HG02623 (cell line): ENCODE measurements around the gene SLC39A2.
"Not testable (repeated sequence)": the region's sequence is repeated elsewhere in the genome, so short reads cannot be mapped to it uniquely, and the experiment has no call there.

Source experiments
- ATAC-seq: cut with Tn5 transposase; IDR thresholded peaks from one replicate; pipeline ENCODE4 v1.9.1; 2021; ENCODE audit warnings: moderate library complexity; ENCODE audit not compliant: unreplicated experiment

SLC39A2 gene, protein sequence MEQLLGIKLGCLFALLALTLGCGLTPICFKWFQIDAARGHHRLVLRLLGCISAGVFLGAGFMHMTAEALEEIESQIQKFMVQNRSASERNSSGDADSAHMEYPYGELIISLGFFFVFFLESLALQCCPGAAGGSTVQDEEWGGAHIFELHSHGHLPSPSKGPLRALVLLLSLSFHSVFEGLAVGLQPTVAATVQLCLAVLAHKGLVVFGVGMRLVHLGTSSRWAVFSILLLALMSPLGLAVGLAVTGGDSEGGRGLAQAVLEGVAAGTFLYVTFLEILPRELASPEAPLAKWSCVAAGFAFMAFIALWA

DNA sequence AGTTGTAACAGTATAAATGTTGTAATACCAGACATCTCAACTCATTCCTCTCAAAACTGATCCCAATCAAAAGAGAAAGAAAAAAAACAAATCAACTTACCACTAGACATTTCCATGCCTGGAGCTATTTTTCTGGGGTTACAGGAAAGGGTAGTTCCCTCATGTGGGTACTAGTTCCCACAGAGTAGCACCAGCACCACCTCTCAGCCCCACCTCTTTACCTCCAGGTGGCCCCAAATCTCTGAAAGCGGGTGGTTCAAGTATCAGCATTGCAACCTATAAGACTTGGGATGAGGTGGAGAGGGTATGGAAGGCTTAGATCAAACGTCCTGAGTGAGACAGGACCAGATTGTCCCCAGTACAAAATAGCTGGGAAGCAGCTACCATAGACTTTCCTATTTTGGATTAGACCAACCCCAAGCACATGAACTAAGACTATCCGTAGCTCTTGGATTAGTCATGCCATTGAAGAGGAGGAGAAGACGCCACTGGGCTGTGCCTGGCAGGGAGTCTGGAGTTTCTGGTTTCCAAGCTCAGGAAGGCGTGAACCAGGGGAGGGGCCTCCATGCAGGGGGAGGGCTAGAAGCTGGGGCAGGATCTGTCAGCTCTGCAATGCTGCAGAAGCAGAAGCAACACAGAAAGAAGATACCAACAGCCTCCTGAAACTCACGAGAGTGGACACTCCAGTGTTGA lies at the start of gene SLC39A2:
Gene SLC39A2, plus strand, starts transcription at position 620 of the 693 bp plus-strand sequence. CDS start 154 bp downstream, outside the sequence.
- ATAC-seq: no peak

DNA sequence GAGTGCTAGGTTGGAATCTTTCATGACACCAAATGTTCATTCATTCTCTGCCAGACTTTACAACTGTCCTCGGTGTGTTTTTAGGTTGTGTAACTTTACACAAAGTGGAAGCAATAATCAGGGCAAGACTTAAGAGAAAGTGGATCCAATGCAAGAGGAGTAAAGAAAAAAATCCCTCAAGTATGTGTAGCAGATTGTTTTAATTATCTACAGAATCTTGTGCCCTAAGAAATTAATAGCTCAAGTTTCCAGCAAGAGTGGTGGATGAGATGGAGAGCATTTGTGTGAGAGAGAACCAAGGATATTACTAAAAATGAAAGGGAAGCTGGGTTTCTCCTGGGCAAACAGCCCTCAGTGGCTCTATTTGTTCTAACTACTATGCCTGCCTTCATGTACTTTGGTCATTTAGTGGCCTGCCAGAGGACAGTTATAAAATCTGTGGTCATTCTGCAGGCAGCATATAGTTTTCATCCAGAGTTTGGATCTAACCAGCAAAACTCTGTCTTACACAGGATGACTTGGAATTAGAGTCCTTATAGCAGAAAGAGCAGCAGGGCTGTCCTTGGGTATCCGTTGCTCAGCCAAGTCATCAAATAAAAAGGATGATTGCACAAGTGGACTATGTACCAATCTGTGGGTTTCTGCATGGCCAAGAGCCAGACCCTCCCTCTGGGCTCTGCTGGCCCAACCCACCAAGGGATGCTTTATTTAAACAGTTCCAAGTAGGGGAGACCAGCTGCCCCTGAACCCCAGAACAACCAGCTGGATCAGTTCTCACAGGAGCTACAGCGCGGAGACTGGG lies 44.2 kb upstream of the SLC39A2 start, which contains the start of gene RNASE2:
Gene RNASE2, plus strand, starts transcription at position 752 of the 802 bp plus-strand sequence. CDS start 285 bp downstream, outside the sequence.
- not testable (repeated sequence) for ATAC-seq

GRCh38 chr14:20955538-20955873 lies 43.6 kb upstream of the SLC39A2 start:
- ATAC-seq: not testable (repeated sequence)

DNA sequence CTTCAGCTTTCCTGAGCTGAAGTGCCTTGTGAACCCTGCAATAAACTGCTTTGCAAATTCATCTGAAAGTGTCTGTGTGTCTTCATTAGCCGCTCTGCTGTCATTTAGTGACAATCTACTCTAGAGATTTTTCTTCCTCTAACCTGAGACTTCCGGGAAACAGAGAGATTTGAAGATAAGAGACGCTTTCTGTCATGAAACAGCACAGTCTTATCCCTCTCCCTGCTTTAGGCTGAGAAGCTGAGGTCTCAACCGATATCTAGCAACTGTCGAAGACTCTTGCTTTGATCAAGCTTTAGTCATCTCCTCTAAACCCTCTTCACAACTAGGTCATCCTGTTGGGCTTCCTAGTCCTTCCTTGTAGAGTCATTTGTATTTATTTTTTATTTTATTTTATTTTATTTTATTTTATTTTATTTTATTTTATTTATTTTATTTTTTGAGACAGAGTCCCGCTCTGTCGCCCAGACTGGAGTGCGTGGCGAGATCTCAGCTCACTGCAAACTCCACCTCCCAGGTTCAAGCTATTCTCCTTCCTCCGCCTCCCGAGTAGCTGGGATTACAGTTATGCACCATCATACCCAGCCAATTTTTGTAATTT lies 42.6 kb upstream of the SLC39A2 start:
- ATAC-seq: no peak

GRCh38 chr14:20958946-20959345 lies 40.1 kb upstream of the SLC39A2 start:
- not testable (repeated sequence) for ATAC-seq

DNA sequence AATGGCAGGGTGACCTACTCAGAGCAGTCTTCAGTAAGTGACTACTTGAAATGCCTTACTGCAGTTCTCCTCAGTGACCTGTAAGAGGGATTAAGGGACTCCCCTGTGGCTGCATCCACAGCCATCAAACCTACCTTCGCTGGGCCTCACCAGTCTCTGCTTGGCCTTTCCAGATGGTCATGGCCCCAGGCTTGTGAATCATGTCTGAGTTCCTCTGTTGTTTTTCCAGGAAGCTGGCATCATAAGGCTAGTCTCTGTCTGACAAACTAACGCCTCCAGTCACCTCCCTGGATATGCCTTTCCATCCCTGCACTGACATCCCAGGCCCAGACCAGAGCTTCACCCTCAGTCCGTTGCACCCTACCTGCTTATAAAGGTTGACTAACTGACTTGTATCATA lies 29.8 kb upstream of the SLC39A2 start:
- no peak for ATAC-seq

DNA sequence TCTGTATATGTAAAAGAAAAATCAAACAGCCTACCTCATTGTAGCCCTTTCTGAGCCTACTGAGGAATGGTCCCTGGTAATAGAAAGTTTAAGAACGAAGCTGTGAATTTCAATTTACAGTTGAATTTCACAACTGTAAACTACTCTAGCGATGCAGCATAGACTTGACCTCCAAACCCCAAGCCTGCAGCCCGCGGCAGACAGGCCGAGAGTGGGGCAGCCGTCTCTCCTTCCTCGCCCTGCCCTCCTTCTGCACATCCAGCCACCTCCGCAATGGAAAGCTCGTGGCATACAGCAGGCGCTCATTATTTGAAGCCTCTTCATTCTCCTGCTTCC lies 28.5 kb upstream of the SLC39A2 start:
- ATAC-seq: no peak

DNA sequence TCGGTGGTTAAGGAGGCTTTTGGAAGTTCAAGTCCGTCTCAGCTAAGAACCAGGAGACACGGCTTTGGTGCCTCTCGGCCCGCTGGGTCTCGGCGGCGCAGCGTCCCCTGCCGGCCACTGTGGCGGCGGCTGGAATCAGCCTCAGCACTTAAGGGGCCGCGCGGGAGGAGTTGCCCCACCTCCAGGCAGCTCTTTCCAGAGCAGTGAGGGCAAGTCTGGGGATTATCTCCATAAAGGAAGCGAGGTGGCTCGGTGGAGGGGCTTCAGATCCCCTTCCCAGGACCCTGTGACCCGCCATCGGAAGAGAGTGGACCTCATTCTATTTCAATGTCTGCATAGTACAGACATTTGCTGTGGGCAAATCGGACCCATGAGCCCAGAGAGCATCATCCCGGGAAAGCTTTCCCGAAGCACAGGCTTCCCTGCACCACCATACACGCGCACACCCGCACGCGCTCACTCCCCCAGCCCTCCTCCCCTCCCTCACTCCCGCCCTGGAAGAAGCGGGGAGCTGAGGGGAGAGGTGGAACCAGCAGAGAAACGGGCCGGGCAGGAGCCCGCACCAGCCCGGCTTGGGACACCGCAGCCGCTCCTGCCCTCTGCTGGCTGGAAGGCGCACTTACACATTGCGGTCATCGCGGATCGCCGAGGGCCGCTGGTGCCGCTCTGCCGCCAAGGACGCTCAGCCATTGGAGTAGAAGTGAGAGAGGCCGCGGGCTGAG lies 27.9 kb upstream of the SLC39A2 start:
- ATAC-seq: peak; percentile 94

GRCh38 chr14:20971705-20972021 lies 27.4 kb upstream of the SLC39A2 start:
- no peak for ATAC-seq

DNA sequence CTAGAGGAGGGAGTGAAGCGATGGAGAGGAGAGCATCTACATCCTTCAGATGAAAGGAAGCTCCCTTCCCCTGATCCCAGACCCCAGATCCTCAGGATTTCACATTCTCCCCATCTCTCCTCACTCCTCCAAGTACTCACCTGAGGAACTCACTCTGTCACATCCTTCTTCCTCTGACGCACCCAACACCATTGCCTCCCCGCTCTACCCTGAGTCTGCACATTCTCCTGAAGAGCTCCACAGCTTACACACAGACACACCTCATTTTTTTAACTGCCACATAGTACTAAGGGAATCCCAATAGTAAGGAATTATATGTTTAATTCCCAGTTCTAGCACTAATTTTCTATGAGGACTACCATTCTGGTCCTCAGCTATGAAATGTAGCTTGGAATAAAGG lies 25.6 kb upstream of the SLC39A2 start:
- no peak for ATAC-seq

DNA sequence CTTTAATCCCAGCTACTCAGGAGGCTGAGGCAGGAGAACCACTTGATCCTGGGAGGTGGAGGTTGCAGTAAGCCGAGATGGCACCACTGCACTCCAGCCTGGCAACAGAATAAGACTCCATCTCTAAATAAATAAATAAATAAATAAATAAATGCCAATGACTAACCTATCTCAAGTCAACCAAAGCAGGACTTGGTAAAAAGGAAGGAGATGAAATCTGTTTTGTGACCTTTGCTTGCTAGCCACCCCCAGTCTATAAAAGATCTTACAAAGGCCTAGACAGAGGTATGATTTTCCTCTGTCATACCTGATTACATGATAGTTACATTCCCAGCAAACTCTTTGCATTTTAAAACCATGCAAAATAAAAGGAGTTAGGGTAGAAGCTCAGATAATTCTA lies 22.8 kb upstream of the SLC39A2 start:
- no peak for ATAC-seq

GRCh38 chr14:20978687-20979086 lies 20.4 kb upstream of the SLC39A2 start:
- no peak for ATAC-seq

GRCh38 chr14:20980906-20981305 lies 18.2 kb upstream of the SLC39A2 start:
- no peak for ATAC-seq

- no peak for ATAC-seq
Observed at GRCh38 chr14:20982646-20983369, 16.3 kb upstream of the SLC39A2 start.

- not testable (repeated sequence) for ATAC-seq
Observed at GRCh38 chr14:20985650-20986049, 13.4 kb upstream of the SLC39A2 start.

DNA sequence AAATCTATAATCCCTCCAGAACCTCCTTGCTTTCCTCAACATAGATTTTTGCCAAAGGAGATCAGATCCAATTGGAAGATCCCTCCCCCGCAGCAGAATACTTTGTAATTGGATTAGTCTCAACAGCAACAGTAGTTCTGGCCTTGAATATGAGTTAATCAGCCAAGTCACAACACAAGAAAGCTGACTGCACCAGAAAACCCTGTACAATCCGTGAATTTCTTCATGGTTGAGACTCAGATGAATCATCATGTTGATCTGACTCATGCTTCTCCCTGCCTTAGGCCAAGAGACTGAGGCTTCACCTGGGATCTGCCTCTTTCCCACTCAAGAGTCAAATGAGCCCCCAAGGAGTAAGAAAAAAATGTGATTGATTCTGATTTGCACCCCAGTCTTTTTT lies 12.3 kb upstream of the SLC39A2 start:
- no peak for ATAC-seq

- ATAC-seq: no peak
Observed at GRCh38 chr14:20988717-20989470, 10.2 kb upstream of the SLC39A2 start.

DNA sequence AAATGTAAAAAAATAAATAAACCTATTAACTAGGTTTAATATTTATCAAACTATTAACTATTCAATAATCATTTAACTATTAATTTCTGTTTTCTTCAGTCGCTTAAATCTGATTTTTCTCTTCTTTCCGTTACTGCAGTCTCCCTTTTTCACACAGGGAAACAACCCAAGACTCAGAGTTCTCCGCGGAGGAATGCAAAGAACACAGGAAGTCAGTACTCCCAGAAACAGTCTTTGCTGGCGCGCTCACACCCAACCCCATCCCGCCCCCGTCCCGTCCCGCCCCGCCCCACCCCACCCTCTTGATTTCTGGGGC lies 9.7 kb upstream of the SLC39A2 start:
- ATAC-seq: no peak

GRCh38 chr14:20989787-20990600 lies 9.1 kb upstream of the SLC39A2 start, which contains the start of gene METTL17:
METTL17 (plus strand) TSS chr14:20989980; CDS start chr14:20990003, 23 bp downstream.
- ATAC-seq: peak; percentile 95
